ENCODE measurements around the gene PPIA. TPM values are rescaled to one million over a fixed set of nuclear protein-coding genes. Genes with fewer than 3 reads are reported as not detected.
"Not testable (repeated sequence)": the region's sequence is repeated elsewhere in the genome, so short reads cannot be mapped to it uniquely, and the experiment has no call there.

The PPIA gene
- total RNA-seq, 1 experiment from 2014 or later = 5,630 TPM

- H3K27me3 ChIP-seq (replicated peaks); H3K9me3 ChIP-seq (replicated peaks); H3K27ac ChIP-seq; H3K4me3 ChIP-seq; H3K36me3 ChIP-seq; DNase-seq (ENCODE audit: low read depth in 1 of 2, low spot score in 2 of 2); H3K4me1 ChIP-seq (replicated peaks): not testable (repeated sequence)
These were observed 11.3 kb upstream of the PPIA start for GRCh38 chr7:44785218-44785617.

- no peak for DNase-seq (ENCODE audit: low read depth in 1 of 2, low spot score in 2 of 2)
- no peak overlapping the region for H3K27ac ChIP-seq
- peaks cover 15% of the 10 kb centered on the region for H3K4me1 ChIP-seq (replicated peaks)
- no peaks in the 10 kb centered on the region for H3K36me3 ChIP-seq
- H3K4me3 ChIP-seq = no peak overlapping the region
- H3K27me3 ChIP-seq (replicated peaks) = no peaks in the 10 kb centered on the region
- H3K9me3 ChIP-seq (replicated peaks) = peaks cover 3% of the 10 kb centered on the region; the same call in 1 of the 2 replicates
These were observed 9.4 kb upstream of the PPIA start for GRCh38 chr7:44787041-44787440.

GRCh38 chr7:44787762-44788161 is 8.7 kb upstream of the PPIA start:
- Histone ChIP-seq H3K36me3 (no peaks in the 10 kb centered on the region), H3K4me3 (no peak overlapping the region), H3K27me3 (replicated peaks) (no peaks in the 10 kb centered on the region), H3K4me1 (replicated peaks) (peaks cover 16% of the 10 kb centered on the region), H3K9me3 (replicated peaks) (peaks cover 3% of the 10 kb centered on the region; the same call in 1 of the 2 replicates), H3K27ac (no peak overlapping the region)
- no peak for DNase-seq (ENCODE audit: low read depth in 1 of 2, low spot score in 2 of 2)

GRCh38 chr7:44789990-44790389 is 6.5 kb upstream of the PPIA start:
- Histone ChIP-seq H3K4me1 (replicated peaks) (peaks cover 16% of the 10 kb centered on the region), H3K9me3 (replicated peaks) (no peaks in the 10 kb centered on the region), H3K27me3 (replicated peaks) (no peaks in the 10 kb centered on the region), H3K27ac (no peak overlapping the region), H3K36me3 (no peaks in the 10 kb centered on the region), H3K4me3 (no peak overlapping the region)
- DNase-seq (ENCODE audit: low read depth in 1 of 2, low spot score in 2 of 2) = no peak

- no peak overlapping the region for H3K4me3 ChIP-seq
- H3K36me3 ChIP-seq = peaks cover 3% of the 10 kb centered on the region
- H3K27ac ChIP-seq = no peak overlapping the region
- peak in 1 of 2 experiments; percentile 43 for DNase-seq (ENCODE audit: low read depth in 1 of 2, low spot score in 2 of 2)
- H3K27me3 ChIP-seq (replicated peaks) = no peaks in the 10 kb centered on the region
- peaks cover 16% of the 10 kb centered on the region for H3K4me1 ChIP-seq (replicated peaks)
- no peaks in the 10 kb centered on the region for H3K9me3 ChIP-seq (replicated peaks)
These were observed 4.9 kb upstream of the PPIA start for GRCh38 chr7:44791278-44792219.

- Histone ChIP-seq H3K4me1 (replicated peaks) (peaks cover 27% of the 10 kb centered on the region), H3K9me3 (replicated peaks) (no peaks in the 10 kb centered on the region), H3K36me3 (peaks cover 27% of the 10 kb centered on the region), H3K4me3 (no peak overlapping the region), H3K27me3 (replicated peaks) (no peaks in the 10 kb centered on the region), H3K27ac (no peak overlapping the region)
- DNase-seq (ENCODE audit: low read depth in 1 of 2, low spot score in 2 of 2) = no peak
These were observed 2.6 kb upstream of the PPIA start for GRCh38 chr7:44793919-44794318.

- peaks cover 31% of the 10 kb centered on the region for H3K36me3 ChIP-seq
- H3K27me3 ChIP-seq (replicated peaks) = no peaks in the 10 kb centered on the region
- H3K4me1 ChIP-seq (replicated peaks) = peaks cover 29% of the 10 kb centered on the region
- H3K27ac ChIP-seq = no peak overlapping the region
- DNase-seq (ENCODE audit: low read depth in 1 of 2, low spot score in 2 of 2) = no peak
- H3K4me3 ChIP-seq = no peak overlapping the region
- H3K9me3 ChIP-seq (replicated peaks) = no peaks in the 10 kb centered on the region
These were observed 2.1 kb upstream of the PPIA start for GRCh38 chr7:44794331-44794730.

GRCh38 chr7:44796034-44796503 is 412 bp upstream of the PPIA start:
- peak in 1 of 2 experiments; percentile 76 for DNase-seq (ENCODE audit: low read depth in 1 of 2, low spot score in 2 of 2)
- peaks cover 48% of the 10 kb centered on the region for H3K36me3 ChIP-seq

GRCh38 chr7:44797329-44798258 is 1.1 kb downstream of the PPIA start:
- peaks cover 16% of the 10 kb centered on the region for H3K4me1 ChIP-seq (replicated peaks)

More at GRCh38 chr7:44796034-44796503, 412 bp upstream of the PPIA start:
- no peaks in the 10 kb centered on the region for H3K27me3 ChIP-seq (replicated peaks)
- H3K9me3 ChIP-seq (replicated peaks) = no peaks in the 10 kb centered on the region
- peak overlapping the region; percentile 97 for H3K27ac ChIP-seq
- peaks cover 27% of the 10 kb centered on the region for H3K4me1 ChIP-seq (replicated peaks)
- H3K4me3 ChIP-seq = peak overlapping the region; percentile 73

GRCh38 chr7:44798649-44799305 is 2.3 kb downstream of the PPIA start:
- no peak for DNase-seq (ENCODE audit: low read depth in 1 of 2, low spot score in 2 of 2)

More at GRCh38 chr7:44797329-44798258, 1.1 kb downstream of the PPIA start:
- peaks cover 64% of the 10 kb centered on the region for H3K36me3 ChIP-seq
- peak overlapping the region; percentile 73 for H3K4me3 ChIP-seq
- H3K27me3 ChIP-seq (replicated peaks) = no peaks in the 10 kb centered on the region
- no peaks in the 10 kb centered on the region for H3K9me3 ChIP-seq (replicated peaks)
- DNase-seq (ENCODE audit: low read depth in 1 of 2, low spot score in 2 of 2) = peak; percentile 83 to 90
- H3K27ac ChIP-seq = peak overlapping the region; percentile 97

GRCh38 chr7:44799939-44800338 is 3.5 kb downstream of the PPIA start:
- peaks cover 16% of the 10 kb centered on the region for H3K4me1 ChIP-seq (replicated peaks)
- H3K9me3 ChIP-seq (replicated peaks) = no peaks in the 10 kb centered on the region
- H3K27me3 ChIP-seq (replicated peaks) = no peaks in the 10 kb centered on the region
- no peak for DNase-seq (ENCODE audit: low read depth in 1 of 2, low spot score in 2 of 2)
- no peak overlapping the region for H3K27ac ChIP-seq
- peaks cover 87% of the 10 kb centered on the region for H3K36me3 ChIP-seq
- no peak overlapping the region for H3K4me3 ChIP-seq

More at GRCh38 chr7:44798649-44799305, 2.3 kb downstream of the PPIA start:
- Histone ChIP-seq H3K27ac (no peak overlapping the region), H3K27me3 (replicated peaks) (no peaks in the 10 kb centered on the region), H3K4me3 (peak overlapping the region; percentile 73), H3K4me1 (replicated peaks) (peaks cover 16% of the 10 kb centered on the region), H3K36me3 (peaks cover 76% of the 10 kb centered on the region), H3K9me3 (replicated peaks) (no peaks in the 10 kb centered on the region)

GRCh38 chr7:44801890-44802289 is 5.4 kb downstream of the PPIA start:
- DNase-seq (ENCODE audit: low read depth in 1 of 2, low spot score in 2 of 2) = no peak
- H3K27ac ChIP-seq = no peak overlapping the region
- no peaks in the 10 kb centered on the region for H3K27me3 ChIP-seq (replicated peaks)
- no peaks in the 10 kb centered on the region for H3K9me3 ChIP-seq (replicated peaks)
- no peak overlapping the region for H3K4me3 ChIP-seq
- peaks cover 13% of the 10 kb centered on the region for H3K4me1 ChIP-seq (replicated peaks)
- peaks cover 84% of the 10 kb centered on the region for H3K36me3 ChIP-seq

- Histone ChIP-seq H3K4me1 (replicated peaks) (peaks cover 13% of the 10 kb centered on the region), H3K27ac (no peak overlapping the region), H3K9me3 (replicated peaks) (no peaks in the 10 kb centered on the region), H3K36me3 (peaks cover 77% of the 10 kb centered on the region), H3K27me3 (replicated peaks) (no peaks in the 10 kb centered on the region), H3K4me3 (no peak overlapping the region)
- DNase-seq (ENCODE audit: low read depth in 1 of 2, low spot score in 2 of 2) = no peak
These were observed 6.0 kb downstream of the PPIA start for GRCh38 chr7:44802418-44803025.

Measured in SJSA1 (cell line).